Right kidney (tissue), 1 donor: ENCODE data around the gene C2CD4C.
"Not testable (repeated sequence)": the region's sequence is repeated elsewhere in the genome, so short reads cannot be mapped to it uniquely, and the experiment has no call there.

ENCODE experiments used
- DNase-seq: peaks from one replicate; pipeline ENCODE4 v3.0.0-alpha.2; 2016

C2CD4C gene

DNA sequence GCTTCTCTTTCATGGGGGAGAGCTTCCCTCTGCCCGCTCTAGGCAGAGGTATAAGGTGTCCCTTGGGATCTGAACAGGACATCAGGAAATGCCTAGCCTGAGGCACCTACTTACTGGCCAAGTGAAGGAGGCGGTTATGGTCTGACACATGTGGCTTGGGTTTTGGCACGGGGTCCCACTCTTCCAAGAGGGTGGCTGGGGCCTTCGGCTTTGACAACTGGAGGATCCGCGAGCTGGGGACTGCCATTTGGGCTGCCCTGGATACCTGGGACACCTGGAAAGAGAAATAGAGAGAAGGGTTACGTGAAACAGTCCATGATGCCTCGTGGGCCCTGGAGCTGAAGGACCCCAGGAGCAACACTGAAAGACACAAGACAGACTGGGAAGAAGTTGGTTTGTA, 42.0 kb downstream of the C2CD4C start:
- DNase-seq: no peak

DNA sequence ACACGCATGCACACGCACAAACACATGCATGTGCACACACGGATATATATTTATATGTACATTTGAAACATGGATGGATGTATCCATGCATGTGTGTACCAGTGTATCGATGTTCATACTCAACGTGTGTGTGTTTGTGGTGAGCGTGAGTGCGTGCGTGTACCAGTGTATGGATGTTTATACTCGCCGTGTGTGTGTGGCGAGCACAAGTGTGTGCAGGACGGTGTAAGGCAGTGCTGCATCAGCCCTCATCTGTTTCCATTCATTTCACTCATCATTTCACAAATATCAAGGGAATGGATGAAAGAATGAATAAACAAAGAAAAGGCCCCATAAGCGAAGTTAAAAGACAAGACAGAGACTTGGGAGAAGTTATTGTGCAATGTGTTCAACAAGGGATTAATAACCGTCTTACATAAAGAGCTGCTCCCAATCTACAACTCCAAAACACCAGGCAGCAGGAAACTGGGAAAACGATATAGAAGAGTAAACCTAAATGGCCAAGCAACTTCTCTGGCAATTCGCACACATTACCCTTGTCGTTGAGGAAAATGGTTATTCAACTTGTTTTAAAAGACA, 42.7 kb downstream of the C2CD4C start:
- DNase-seq: no peak

DNA sequence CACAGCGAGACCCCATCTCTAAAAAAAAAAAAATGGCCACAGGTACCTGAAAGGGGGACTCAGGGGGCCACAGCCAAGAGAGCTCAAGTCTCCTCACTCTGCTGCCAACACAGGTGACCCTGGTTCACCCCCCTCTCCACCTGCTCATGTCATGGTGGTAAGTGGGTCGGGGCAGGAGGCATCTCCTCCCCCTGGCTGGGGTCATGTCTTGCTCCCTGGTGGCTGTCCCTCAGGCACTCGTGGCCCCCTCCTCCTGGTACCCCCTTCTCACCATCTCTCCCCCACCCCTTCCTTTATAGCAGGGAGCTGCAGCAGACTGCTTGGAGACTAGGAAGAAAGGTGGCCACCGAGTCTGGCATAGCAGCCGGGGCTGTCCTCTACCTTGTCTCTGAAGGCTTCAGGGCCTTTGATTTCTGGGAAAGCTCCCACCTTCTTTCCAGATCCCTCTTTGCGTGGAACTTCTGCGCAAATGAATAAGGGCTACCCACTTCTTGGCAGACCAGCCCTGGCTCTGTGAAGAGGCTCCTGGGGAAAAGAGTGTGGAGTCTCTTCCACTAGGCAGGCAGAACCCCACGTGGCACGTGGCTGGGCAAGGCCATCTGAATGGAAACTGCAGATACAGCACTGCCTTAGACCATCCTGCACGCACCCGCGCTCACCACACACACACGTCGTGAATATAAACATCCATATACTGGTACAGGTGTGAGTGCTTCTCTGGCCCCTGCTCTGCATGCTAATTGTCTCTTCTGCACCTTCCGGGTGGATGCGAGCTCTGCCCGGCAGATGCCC, 44.3 kb downstream of the C2CD4C start:
- DNase-seq: no peak

DNA sequence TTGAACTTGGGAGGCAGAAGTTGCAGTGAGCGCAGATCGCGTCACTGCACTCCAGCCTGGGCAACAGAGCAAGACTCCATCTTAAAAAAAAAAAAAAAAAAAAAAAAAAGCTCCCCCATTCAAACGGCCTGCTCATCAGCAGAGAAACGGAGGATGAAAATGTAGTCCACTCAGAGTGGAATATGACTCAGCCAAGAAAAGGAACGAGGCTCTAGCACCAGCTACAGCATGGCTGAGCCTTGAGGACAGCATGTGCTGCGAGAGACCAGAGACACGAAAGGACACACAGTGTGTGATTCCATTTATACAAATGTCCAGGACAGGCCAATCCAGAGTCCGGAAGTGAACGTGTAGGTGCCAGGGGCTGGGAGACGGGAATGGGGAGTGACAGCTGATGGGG, 46.3 kb downstream of the C2CD4C start:
- no peak for DNase-seq

DNA sequence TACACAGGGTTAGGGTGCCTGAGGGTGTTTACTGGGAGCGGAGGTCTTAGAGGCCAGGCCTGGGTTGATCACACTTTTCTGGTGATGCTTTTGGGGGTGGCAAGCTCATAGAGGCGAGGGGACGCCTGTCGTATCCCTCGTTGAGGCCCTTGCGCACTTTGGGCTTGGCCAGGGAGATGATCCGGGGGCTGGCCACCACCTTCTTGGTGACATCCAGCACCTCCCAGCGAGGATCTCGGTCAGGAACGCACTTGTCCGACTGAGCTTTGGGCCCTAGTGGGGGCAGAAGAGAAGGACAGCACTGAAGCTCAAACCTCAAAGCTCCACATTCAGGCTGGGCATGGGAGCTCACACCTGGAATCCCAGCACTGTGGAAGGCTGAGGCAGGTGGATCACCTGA, 46.8 kb downstream of the C2CD4C start:
- no peak for DNase-seq

DNA sequence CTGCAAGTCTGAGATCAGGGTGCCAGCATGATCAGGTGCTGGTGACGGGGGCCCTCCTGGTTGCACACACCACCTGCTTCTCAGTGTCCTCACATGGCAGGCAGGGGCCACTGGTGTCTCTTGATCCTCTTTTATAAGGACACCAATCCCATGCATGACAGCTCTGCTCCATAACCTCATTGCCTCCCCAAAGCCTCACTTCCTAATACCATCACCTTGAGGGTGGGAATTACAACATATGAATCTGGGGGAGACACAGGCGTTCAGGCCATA, 49.4 kb downstream of the C2CD4C start:
- DNase-seq: no peak

DNA sequence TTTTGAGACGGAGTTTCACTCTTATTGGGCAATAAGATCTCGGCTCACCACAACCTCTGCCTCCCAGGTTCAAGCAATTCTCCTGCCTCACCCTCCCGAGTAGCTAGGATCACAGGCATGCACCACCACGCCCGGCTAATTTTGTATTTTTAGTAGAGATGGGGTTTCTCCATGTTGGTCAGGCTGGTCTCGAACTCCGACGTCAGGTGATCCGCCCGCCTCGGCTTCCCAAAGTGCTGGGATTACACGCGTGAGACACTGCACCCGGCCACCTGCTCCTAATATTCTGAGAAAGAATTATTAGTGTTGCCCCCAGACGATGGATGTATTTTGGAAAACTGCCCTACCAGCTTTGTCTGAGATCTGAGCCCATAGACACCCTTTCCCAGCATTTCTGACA, 53.4 kb downstream of the C2CD4C start:
- DNase-seq: not testable (repeated sequence)
